Measurements from ENCODE around the gene LCK. TPM values are rescaled to one million over a fixed set of nuclear protein-coding genes. Genes with fewer than 3 reads are reported as not detected.

The LCK gene
- total and polyA plus RNA-seq, 10 of the 15 experiments (the other 5 are each of a cell fraction or from before 2014, with no cell fraction given), result 31.5 to 173 (median 119) TPM

DNA sequence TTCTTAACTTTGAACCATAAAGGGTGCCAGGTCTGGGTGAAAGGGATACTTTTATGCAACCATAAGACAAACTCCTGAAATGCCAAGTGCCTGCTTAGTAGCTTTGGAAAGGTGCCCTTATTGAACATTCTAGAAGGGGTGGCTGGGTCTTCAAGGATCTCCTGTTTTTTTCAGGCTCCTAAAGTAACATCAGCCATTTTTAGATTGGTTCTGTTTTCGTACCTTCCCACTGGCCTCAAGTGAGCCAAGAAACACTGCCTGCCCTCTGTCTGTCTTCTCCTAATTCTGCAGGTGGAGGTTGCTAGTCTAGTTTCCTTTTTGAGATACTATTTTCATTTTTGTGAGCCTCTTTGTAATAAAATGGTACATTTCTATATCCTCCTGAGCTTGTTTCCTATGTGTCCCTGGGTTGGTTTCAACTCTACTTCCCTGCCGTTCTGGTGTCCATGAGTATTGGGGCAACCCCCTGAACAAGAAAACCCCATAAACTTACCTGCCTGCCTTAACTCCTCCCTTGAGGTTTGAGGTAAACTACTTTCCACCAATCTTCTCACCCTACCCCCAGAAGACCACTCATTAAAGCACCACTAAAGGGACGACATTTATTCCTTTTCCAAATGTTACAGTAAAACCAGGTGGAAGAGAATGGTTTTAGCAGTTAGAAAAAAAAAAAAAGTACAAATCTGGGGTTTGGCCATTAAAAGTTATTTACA lies 82.3 kb downstream of the LCK start:
- in situ Hi-C loops (cut with MboI) (no loop called here), intact Hi-C loops (cut with micrococcal nuclease; ENCODE audit: unreplicated experiment) (no loop called here)
- H3K27ac ChIP-seq (ENCODE audit: control insufficient read depth, insufficient read depth), result peak overlapping the region; percentile 3; the same call in 1 of the 2 replicates
- POLR2A ChIA-PET, result interaction anchor here (0.7 to 2.3 kb wide), 12 partner anchors 9 to 366 kb away, joined by 3 to 10 read pairs (median 4); partner anchors contain the start of genes BSDC1, CCDC28B, HDAC1 and LCK
- CTCF ChIA-PET, result interaction anchor here (0.6 to 5.2 kb wide), 20 partner anchors 11 to 356 kb away, joined by 3 to 29 read pairs (median 4); partner anchors contain the start of gene BSDC1
- H3K4me1 ChIP-seq (ENCODE audit: control insufficient read depth, insufficient read depth, low read length), result peaks cover 38% of the 10 kb centered on the region
- BruUV-seq (replicated peaks), result TSS peak; percentile 59
- no peak for ATAC-seq
- H3K9me3 ChIP-seq (replicated peaks; ENCODE audit: control insufficient read depth, insufficient read depth, low read length), result no peaks in the 10 kb centered on the region
- H3K36me3 ChIP-seq (ENCODE audit: control insufficient read depth in 2 of 2, insufficient read depth in 2 of 2, low read length in 1 of 2), result peaks cover 35% of the 10 kb centered on the region in 2 experiments
- peak; percentile 7 for FAIRE-seq
- H3K4me2 ChIP-seq (ENCODE audit: control insufficient read depth, insufficient read depth), result peak overlapping the region; percentile 78
- H3K79me2 ChIP-seq (ENCODE audit: control insufficient read depth, insufficient read depth, low read length), result peaks cover 24% of the 10 kb centered on the region
- RAD21 ChIA-PET (ENCODE audit: unreplicated experiment), result interaction anchor here (0.8 to 2.5 kb wide), 14 partner anchors 12 to 118 kb away, joined by 3 to 13 read pairs (median 4); partner anchors contain the start of genes BSDC1 and LCK
- H4K20me1 ChIP-seq (ENCODE audit: control insufficient read depth, insufficient read depth), result no peaks in the 10 kb centered on the region; the same call in 1 of the 2 replicates
- H2AFZ ChIP-seq (ENCODE audit: control insufficient read depth, low read depth, low read length), result no peak overlapping the region
- H3K4me3 ChIP-seq, result peak overlapping the region; percentile 80; the same call in 1 of the 2 replicates
- no peaks in the 10 kb centered on the region for H3K27me3 ChIP-seq (replicated peaks in 1 of 2; ENCODE audit: control insufficient read depth in 2 of 2, insufficient read depth in 2 of 2, low read length in 1 of 2)
- no peak for DNase-seq (ENCODE audit: low read depth, low spot score)
- no peak overlapping the region; the same call in 1 of the 2 replicates for H3K9ac ChIP-seq (ENCODE audit: control insufficient read depth, insufficient read depth, low read length)
- 7% methylated on average over 3 of the region's 3 CpGs for WGBS (ENCODE audit: insufficient coverage, insufficient replicate concordance, low lambda C conversion rate, missing lambda C conversion rate)
- SMC1A ChIA-PET (ENCODE audit: uncharacterized antibody, unreplicated experiment), result interaction anchor here (0.7 to 4.1 kb wide), 12 partner anchors 9 to 118 kb away, joined by 3 to 17 read pairs (median 4); partner anchors contain the start of gene BSDC1
- TF ChIP-seq CTCF (IDR thresholded peaks at IDR 0.05 in 2 of 3, conservative IDR thresholded peaks at IDR 0.05 in 1 of 3; ENCODE audit: control insufficient read depth in 2 of 3, extremely low read depth in 1 of 3, insufficient read depth in 1 of 3, low read depth in 3 of 3, low read length in 3 of 3) (0 out of 6 replicates have a peak, but pooled peaks of 1 of the 3 experiments have one; percentile 4), BHLHE40 (IDR thresholded peaks at IDR 0.05; ENCODE audit: borderline replicate concordance in 1 of 2, low read depth in 2 of 2, low read length in 1 of 2) (no peak), CBX3 (IDR thresholded peaks at IDR 0.05; ENCODE audit: borderline replicate concordance, low read depth) (no peak), REST (IDR thresholded peaks at IDR 0.05; ENCODE audit: low read depth, low read length) (no peak), CHD1 (IDR thresholded peaks at IDR 0.05; ENCODE audit: low read depth, low read length) (no peak), MXI1 (IDR thresholded peaks at IDR 0.05; ENCODE audit: low read depth, low read length) (no peak), KLF5 (IDR thresholded peaks at IDR 0.05; ENCODE audit: partially characterized antibody) (no peak), CBFB (IDR thresholded peaks at IDR 0.05; ENCODE audit: low read depth) (no peak), MEF2B (IDR thresholded peaks at IDR 0.05; ENCODE audit: partially characterized antibody, poor library complexity, severe bottlenecking) (peak; percentile 49)
- TF ChIP-seq, protein P1, sequence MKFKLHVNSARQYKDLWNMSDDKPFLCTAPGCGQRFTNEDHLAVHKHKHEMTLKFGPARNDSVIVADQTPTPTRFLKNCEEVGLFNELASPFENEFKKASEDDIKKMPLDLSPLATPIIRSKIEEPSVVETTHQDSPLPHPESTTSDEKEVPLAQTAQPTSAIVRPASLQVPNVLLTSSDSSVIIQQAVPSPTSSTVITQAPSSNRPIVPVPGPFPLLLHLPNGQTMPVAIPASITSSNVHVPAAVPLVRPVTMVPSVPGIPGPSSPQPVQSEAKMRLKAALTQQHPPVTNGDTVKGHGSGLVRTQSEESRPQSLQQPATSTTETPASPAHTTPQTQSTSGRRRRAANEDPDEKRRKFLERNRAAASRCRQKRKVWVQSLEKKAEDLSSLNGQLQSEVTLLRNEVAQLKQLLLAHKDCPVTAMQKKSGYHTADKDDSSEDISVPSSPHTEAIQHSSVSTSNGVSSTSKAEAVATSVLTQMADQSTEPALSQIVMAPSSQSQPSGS (IDR thresholded peaks at IDR 0.05; ENCODE audit: low read length), result no peak
- TF ChIP-seq, protein P2, sequence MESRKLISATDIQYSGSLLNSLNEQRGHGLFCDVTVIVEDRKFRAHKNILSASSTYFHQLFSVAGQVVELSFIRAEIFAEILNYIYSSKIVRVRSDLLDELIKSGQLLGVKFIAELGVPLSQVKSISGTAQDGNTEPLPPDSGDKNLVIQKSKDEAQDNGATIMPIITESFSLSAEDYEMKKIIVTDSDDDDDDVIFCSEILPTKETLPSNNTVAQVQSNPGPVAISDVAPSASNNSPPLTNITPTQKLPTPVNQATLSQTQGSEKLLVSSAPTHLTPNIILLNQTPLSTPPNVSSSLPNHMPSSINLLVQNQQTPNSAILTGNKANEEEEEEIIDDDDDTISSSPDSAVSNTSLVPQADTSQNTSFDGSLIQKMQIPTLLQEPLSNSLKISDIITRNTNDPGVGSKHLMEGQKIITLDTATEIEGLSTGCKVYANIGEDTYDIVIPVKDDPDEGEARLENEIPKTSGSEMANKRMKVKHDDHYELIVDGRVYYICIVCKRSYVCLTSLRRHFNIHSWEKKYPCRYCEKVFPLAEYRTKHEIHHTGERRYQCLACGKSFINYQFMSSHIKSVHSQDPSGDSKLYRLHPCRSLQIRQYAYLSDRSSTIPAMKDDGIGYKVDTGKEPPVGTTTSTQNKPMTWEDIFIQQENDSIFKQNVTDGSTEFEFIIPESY (IDR thresholded peaks at IDR 0.05), result no peak
